ENCODE data around the gene EWSR1. TPM values are rescaled to one million over a fixed set of nuclear protein-coding genes. Genes with fewer than 3 reads are reported as not detected.

The EWSR1 gene
- total and polyA plus RNA-seq, 2 experiments from 2014 or later, result 391 to 427 TPM

- H3K4me1 ChIP-seq (ENCODE audit: insufficient read depth), result peaks cover 30% of the 10 kb centered on the region
- H3F3A ChIP-seq (replicated peaks; ENCODE audit: low read depth), result 0 out of 2 replicates have a peak, but pooled peaks cover 2% of the 10 kb centered on the region
- peaks cover 73% of the 10 kb centered on the region for H3K36me3 Mint-ChIP-seq (ENCODE audit: low read depth)
- ATAC-seq, result peak; percentile 41
- H3K4me2 ChIP-seq, result peak overlapping the region; percentile 100
- H3K4me3 Mint-ChIP-seq, result peak overlapping the region; percentile 92
- H3K36me3 ChIP-seq (ENCODE audit: insufficient read depth), result peaks cover 22% of the 10 kb centered on the region
- peak overlapping the region; percentile 100 for H3K27ac Mint-ChIP-seq
- no peaks in the 10 kb centered on the region for H3K9me2 ChIP-seq (ENCODE audit: insufficient read depth)
- TF ChIP-seq ZNF462 (CRISPR knock-in tag; IDR thresholded peaks at IDR 0.05) (no peak), POLR2AphosphoS5 (IDR thresholded peaks at IDR 0.05; ENCODE audit: low read depth) (no peak), CREB1 (CRISPR knock-in tag; IDR thresholded peaks at IDR 0.05; ENCODE audit: low read depth) (no peak), JUNB (IDR thresholded peaks at IDR 0.05; ENCODE audit: unreplicated experiment) (no peak)
- TF ChIP-seq, protein P1, sequence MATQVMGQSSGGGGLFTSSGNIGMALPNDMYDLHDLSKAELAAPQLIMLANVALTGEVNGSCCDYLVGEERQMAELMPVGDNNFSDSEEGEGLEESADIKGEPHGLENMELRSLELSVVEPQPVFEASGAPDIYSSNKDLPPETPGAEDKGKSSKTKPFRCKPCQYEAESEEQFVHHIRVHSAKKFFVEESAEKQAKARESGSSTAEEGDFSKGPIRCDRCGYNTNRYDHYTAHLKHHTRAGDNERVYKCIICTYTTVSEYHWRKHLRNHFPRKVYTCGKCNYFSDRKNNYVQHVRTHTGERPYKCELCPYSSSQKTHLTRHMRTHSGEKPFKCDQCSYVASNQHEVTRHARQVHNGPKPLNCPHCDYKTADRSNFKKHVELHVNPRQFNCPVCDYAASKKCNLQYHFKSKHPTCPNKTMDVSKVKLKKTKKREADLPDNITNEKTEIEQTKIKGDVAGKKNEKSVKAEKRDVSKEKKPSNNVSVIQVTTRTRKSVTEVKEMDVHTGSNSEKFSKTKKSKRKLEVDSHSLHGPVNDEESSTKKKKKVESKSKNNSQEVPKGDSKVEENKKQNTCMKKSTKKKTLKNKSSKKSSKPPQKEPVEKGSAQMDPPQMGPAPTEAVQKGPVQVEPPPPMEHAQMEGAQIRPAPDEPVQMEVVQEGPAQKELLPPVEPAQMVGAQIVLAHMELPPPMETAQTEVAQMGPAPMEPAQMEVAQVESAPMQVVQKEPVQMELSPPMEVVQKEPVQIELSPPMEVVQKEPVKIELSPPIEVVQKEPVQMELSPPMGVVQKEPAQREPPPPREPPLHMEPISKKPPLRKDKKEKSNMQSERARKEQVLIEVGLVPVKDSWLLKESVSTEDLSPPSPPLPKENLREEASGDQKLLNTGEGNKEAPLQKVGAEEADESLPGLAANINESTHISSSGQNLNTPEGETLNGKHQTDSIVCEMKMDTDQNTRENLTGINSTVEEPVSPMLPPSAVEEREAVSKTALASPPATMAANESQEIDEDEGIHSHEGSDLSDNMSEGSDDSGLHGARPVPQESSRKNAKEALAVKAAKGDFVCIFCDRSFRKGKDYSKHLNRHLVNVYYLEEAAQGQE (IDR thresholded peaks at IDR 0.05; ENCODE audit: unreplicated experiment), result no peak
- TF ChIP-seq, protein P2, sequence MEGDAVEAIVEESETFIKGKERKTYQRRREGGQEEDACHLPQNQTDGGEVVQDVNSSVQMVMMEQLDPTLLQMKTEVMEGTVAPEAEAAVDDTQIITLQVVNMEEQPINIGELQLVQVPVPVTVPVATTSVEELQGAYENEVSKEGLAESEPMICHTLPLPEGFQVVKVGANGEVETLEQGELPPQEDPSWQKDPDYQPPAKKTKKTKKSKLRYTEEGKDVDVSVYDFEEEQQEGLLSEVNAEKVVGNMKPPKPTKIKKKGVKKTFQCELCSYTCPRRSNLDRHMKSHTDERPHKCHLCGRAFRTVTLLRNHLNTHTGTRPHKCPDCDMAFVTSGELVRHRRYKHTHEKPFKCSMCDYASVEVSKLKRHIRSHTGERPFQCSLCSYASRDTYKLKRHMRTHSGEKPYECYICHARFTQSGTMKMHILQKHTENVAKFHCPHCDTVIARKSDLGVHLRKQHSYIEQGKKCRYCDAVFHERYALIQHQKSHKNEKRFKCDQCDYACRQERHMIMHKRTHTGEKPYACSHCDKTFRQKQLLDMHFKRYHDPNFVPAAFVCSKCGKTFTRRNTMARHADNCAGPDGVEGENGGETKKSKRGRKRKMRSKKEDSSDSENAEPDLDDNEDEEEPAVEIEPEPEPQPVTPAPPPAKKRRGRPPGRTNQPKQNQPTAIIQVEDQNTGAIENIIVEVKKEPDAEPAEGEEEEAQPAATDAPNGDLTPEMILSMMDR (conservative IDR thresholded peaks at IDR 0.05; ENCODE audit: low read depth in 2 of 2), result no peak
- H3K27me3 ChIP-seq (ENCODE audit: insufficient read depth), result no peaks in the 10 kb centered on the region
- no peaks in the 10 kb centered on the region for H3K9me3 Mint-ChIP-seq
- H3K79me2 ChIP-seq (replicated peaks; ENCODE audit: insufficient read depth), result peaks cover 65% of the 10 kb centered on the region
- peak overlapping the region; percentile 99 for H3K4me3 ChIP-seq
- H3K4me1 Mint-ChIP-seq, result peaks cover 36% of the 10 kb centered on the region
- peak overlapping the region; percentile 100 for H2AFZ ChIP-seq
- H3K27ac ChIP-seq (ENCODE audit: low read depth), result peak overlapping the region; percentile 100
- peaks cover 36% of the 10 kb centered on the region for H4K20me1 ChIP-seq (replicated peaks; ENCODE audit: insufficient read depth)
- H3K27me3 Mint-ChIP-seq (ENCODE audit: insufficient read depth, low read depth, poor library complexity), result peaks cover 18% of the 10 kb centered on the region
- no peak for DNase-seq (ENCODE audit: low spot score)
These were observed 608 bp upstream of the EWSR1 start for GRCh38 chr22:29267462-29267857.

Measured in GM23338 (cell line).